Forelimb muscle (tissue), 1 donor: Measurements from ENCODE around the gene HRH4. TPM values are rescaled to one million over a fixed set of nuclear protein-coding genes. Genes with fewer than 3 reads are reported as not detected.

Source experiments
- DNase-seq: peaks from one replicate; pipeline ENCODE4 v3.0.0-alpha.2; 2013; ENCODE audit warnings: low read depth
- polyA plus RNA-seq: library from polyadenylated mRNA; unstranded; fragments of 120-200 nt; gene quantifications from one replicate; pipeline ENCODE4 v1.2.1, GENCODE V29; 2013; ENCODE audit not compliant: insufficient read length

HRH4 gene
- polyA plus RNA-seq, 1 donor: 0.08 TPM

- DNase-seq: no peak
Observed at GRCh38 chr18:24466771-24467170, 6.3 kb downstream of the HRH4 start.

- no peak for DNase-seq
Observed at GRCh38 chr18:24470022-24470618, 9.7 kb downstream of the HRH4 start.

- no peak for DNase-seq
Observed at GRCh38 chr18:24470805-24471204, 10.4 kb downstream of the HRH4 start.

GRCh38 chr18:24472591-24472990 lies 12.2 kb downstream of the HRH4 start:
- no peak for DNase-seq

- no peak for DNase-seq
Observed at GRCh38 chr18:24474406-24474805, 14.0 kb downstream of the HRH4 start.

GRCh38 chr18:24475926-24476589 lies 15.6 kb downstream of the HRH4 start:
- DNase-seq: no peak

GRCh38 chr18:24479371-24479770 lies 18.9 kb downstream of the HRH4 start:
- DNase-seq: no peak

GRCh38 chr18:24482821-24483220 lies 22.4 kb downstream of the HRH4 start:
- no peak for DNase-seq

GRCh38 chr18:24485681-24486080 lies 25.2 kb downstream of the HRH4 start:
- no peak for DNase-seq

GRCh38 chr18:24486684-24487083 lies 26.2 kb downstream of the HRH4 start:
- DNase-seq: no peak

- peak; percentile 26 for DNase-seq
Observed at GRCh38 chr18:24488824-24489493, 28.5 kb downstream of the HRH4 start.

- DNase-seq: no peak
Observed at GRCh38 chr18:24490539-24490938, 30.1 kb downstream of the HRH4 start.

- no peak for DNase-seq
Observed at GRCh38 chr18:24491927-24492834, 31.7 kb downstream of the HRH4 start.

GRCh38 chr18:24494586-24494985 lies 34.1 kb downstream of the HRH4 start:
- no peak for DNase-seq

- peak; percentile 52 for DNase-seq
Observed at GRCh38 chr18:24497031-24497754, 36.8 kb downstream of the HRH4 start.

GRCh38 chr18:24499814-24500213 lies 39.4 kb downstream of the HRH4 start:
- DNase-seq: peak; percentile 73

GRCh38 chr18:24500217-24500616 lies 39.8 kb downstream of the HRH4 start:
- no peak for DNase-seq

GRCh38 chr18:24500766-24501165 lies 40.3 kb downstream of the HRH4 start:
- DNase-seq: no peak

GRCh38 chr18:24502667-24503523 lies 42.5 kb downstream of the HRH4 start:
- DNase-seq: no peak

- no peak for DNase-seq
Observed at GRCh38 chr18:24504401-24504800, 44.0 kb downstream of the HRH4 start.
